EH (cell line): ENCODE results near the gene CCNG2.

Source experiments
- DNase-seq: peaks from one replicate; pipeline ENCODE4 v3.0.0-alpha.2; 2015; ENCODE audit warnings: low read depth

The CCNG2 gene

GRCh38 chr4:77178560-77178959 lies 21.6 kb downstream of the CCNG2 start:
- no peak for DNase-seq

GRCh38 chr4:77179519-77179918 lies 22.5 kb downstream of the CCNG2 start:
- DNase-seq = no peak

GRCh38 chr4:77181720-77182119 lies 24.7 kb downstream of the CCNG2 start:
- DNase-seq = no peak

GRCh38 chr4:77183777-77184420 lies 26.9 kb downstream of the CCNG2 start:
- DNase-seq = no peak

DNA sequence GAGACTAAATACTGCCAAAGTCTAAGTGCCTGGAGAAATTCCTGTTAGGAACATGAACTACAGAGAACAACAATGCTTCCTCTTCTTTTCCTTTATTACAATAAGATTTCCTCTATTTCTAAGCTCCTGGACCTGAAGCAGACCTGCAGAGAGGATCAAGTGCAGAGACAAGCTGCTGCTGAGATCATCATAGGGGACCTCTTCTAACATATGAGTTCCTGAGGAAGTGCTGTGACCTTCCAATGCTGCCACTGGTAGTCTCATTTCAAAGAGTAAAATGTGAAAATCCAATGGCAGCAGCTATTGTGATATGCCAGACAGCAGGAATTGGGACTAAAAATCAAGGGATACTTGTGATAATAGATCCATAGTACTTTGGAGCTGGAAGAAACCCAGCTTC lies 28.0 kb downstream of the CCNG2 start:
- no peak for DNase-seq

DNA sequence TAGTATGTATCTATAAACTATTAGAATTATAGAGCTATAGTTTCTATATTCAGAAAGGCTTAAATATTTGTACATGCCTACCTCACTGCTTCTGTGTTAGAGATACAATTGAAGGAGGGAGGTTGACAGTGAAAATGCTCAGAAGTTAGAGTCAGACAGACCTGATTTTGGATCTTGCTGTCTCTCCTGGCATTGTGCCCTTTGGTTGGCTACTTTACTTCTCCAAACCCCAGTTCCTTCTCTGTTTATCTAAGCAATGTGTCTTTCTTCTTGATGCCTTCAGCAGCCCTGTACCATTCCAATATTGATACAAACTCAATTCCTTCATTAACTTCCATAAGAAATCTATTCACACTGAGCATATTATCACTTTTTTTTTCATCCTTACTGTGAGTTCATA lies 28.7 kb downstream of the CCNG2 start:
- DNase-seq = no peak

DNA sequence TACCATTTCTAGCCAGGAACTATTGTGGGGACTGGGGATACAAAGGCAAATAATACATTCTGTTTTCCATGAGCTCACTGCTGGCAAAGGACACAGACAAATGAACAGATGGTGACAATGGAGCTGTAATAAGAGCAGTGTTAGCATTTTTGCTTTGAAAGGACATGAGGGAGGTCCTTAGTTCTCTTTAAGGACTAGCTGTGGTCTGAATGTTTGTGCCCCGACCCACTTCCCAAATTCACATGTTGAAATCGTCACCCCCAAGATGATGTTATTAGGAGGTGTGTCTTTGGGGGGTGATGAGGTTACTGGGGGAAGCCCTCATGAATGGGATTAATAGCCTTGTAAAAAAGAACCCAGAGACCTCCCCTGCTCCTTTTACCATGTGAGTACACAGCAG lies 30.3 kb downstream of the CCNG2 start:
- DNase-seq = no peak

DNA sequence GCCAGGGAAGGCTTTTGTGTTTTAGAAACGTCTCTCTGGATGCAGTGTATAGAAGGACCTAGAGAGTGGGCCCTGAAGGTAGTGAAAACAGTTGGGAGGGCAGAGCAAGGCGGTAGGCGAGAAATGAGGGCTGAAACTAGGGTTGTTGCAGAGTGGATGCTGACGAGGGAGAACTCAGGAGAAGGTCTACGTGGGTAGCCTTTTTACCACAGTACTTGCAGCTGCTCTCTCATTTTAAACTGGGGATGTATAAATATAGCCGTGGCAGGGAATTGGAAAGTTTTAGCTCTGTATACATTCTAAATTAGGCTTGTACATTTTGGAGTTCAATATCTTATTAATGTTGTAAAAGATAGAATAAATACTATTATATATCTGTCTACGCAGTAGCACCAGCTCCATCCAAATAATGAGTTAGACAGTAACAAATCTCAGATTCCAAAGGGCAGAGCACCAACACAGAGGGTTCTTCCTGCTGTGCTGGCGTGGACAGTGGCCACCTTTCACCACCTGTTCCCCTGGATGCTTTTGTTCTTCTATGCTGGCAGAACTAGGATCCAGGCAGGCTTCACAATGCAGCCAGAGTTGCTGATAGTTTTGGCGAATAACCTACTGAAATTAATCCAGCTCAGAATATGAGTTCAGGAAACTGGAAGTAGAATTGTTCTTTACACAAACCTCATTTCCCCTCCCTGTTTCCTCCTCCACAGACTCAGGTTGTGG lies 31.7 kb downstream of the CCNG2 start:
- DNase-seq = no peak

DNA sequence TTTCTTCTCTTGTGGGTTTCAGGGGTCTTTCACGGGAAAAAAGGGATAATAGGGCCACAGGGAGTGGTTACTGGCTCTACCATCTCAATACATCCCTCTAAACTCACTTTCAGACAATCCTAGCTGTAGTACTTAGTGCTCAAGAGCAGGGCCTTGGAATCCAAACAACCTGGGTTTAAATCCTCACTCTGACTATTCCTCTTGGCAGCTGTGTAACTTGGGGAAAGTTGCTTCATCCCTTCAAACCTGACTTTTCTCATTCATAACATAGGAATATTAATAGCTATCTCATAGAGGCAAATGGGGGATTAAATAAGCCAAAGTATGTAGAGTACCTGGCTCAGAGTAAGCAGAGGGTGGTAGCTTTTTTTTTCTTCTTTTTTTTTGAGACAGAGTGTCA lies 32.4 kb downstream of the CCNG2 start:
- DNase-seq = no peak

GRCh38 chr4:77190053-77190452 lies 33.0 kb downstream of the CCNG2 start:
- peak; percentile 31 for DNase-seq

- no peak for DNase-seq
Measured at GRCh38 chr4:77193046-77193445, 36.0 kb downstream of the CCNG2 start.

GRCh38 chr4:77193511-77194102 lies 36.6 kb downstream of the CCNG2 start:
- no peak for DNase-seq

- no peak for DNase-seq
Measured at GRCh38 chr4:77194366-77194765, 37.4 kb downstream of the CCNG2 start.

DNA sequence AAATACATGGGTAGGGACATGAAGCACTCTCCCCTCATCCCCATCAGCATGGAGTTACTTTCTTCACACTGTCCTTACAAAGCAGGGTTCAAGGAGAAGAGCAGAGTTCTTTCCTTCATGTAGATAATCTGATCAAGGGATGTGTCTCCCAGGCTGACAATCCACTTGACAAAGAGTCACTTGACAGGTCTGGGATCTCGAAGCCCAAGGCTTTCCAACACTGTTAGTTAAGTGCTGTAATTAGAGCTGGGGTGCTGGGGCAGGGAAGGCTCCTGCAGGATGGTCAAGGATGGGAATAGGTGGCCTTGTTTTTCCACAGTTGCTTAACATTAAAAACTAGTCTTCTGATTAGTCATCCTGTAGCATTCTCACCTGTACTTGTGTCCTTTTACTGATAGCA lies 38.0 kb downstream of the CCNG2 start:
- no peak for DNase-seq

GRCh38 chr4:77196866-77197265 lies 39.9 kb downstream of the CCNG2 start:
- no peak for DNase-seq

- no peak for DNase-seq
Measured at GRCh38 chr4:77197361-77197760, 40.4 kb downstream of the CCNG2 start.

DNA sequence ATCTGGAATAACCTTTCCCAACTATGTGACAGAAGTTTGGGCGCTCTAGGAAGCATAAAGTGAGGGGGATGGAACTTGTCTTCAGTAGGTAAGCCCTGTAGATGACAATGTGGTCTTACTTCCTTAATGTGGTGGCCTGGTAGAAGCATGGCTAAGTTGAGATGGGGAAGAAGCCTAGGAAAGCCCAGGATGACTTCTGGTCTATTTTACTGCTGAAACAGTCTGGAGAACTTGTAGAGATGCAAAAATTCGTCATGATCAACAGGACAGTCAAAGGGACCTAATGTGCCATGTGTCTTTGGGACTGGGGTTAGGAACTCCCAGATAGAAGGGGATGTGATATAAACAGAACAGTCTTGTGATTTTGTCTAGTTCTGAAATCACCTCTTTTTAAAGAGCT lies 40.8 kb downstream of the CCNG2 start:
- DNase-seq = no peak

DNA sequence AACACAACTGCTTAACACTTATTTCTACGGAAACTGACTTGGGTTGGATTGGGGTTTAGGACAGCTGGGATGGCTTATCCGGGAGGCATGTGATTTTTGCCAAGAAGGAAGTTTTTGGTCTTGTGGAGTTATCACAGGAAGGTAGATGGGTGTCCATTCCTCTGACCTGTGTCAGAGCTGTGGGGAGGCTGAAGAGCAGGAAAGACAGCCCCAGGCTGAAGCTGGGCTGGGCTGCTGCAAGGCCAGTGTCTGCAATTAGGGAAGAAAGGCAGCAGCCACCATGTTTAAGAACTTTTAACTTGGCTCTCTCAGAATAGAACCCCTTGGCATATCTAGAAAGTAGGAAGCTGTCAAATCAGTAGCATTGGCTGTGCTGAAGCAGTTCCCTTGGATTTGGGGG lies 42.3 kb downstream of the CCNG2 start:
- peak; percentile 9 for DNase-seq

- DNase-seq = no peak
Measured at GRCh38 chr4:77199701-77200100, 42.7 kb downstream of the CCNG2 start.

DNA sequence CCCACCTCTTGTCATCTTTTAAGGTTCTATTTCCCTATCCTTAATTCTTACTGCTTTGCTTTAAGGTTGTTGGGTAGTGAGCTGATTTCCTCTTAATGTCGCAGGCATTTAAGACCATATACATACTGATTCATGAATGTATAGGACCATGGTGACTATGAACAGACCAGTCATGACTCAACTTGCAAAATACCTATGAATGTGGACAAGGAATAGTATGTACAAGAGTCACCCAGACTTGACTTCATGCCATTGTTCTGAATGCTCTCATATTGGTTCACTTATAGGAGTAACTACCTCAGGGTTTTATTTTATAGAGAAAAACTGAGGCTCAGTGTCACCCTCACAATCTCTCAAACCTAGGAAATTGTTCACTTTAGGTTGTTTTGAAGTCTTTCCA lies 44.3 kb downstream of the CCNG2 start:
- DNase-seq = peak; percentile 28

DNA sequence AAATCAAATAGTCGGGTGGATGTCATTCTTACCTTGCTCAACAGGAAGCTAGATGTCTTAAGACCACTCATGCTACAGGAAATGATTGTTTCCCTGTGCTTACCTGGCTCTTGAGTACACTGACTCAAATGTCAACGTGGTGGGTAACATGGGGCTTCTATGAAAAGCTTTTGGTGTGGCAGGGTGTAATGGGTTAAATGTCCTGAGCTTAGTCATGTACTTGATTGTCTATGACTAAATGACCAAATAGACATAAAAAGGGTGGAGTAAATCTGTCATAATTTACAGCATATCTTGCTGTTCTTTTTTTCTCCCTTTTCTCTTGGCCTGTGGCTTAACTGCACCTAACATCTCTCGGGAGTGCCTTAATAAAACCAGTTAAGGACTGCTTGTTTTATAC lies 44.9 kb downstream of the CCNG2 start:
- DNase-seq = no peak

DNA sequence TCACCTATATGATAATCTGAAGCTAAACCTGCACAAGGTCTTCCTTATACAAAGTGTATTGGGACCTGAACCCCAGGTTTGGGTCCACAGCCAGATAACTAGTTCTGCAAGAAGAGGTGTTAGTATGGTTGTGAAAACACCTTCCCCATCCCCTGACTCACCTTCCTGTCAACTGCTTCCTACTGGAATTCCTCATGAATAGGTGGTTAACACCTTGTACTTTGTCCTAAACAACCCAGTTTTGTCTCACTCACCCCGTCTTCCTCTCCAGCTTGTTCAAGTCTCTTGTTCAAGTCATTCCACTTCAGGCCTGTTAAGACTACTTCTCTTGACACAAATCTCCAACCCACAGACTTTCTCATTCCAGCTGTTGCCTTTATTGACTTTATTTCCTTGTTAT lies 45.5 kb downstream of the CCNG2 start:
- no peak for DNase-seq

DNA sequence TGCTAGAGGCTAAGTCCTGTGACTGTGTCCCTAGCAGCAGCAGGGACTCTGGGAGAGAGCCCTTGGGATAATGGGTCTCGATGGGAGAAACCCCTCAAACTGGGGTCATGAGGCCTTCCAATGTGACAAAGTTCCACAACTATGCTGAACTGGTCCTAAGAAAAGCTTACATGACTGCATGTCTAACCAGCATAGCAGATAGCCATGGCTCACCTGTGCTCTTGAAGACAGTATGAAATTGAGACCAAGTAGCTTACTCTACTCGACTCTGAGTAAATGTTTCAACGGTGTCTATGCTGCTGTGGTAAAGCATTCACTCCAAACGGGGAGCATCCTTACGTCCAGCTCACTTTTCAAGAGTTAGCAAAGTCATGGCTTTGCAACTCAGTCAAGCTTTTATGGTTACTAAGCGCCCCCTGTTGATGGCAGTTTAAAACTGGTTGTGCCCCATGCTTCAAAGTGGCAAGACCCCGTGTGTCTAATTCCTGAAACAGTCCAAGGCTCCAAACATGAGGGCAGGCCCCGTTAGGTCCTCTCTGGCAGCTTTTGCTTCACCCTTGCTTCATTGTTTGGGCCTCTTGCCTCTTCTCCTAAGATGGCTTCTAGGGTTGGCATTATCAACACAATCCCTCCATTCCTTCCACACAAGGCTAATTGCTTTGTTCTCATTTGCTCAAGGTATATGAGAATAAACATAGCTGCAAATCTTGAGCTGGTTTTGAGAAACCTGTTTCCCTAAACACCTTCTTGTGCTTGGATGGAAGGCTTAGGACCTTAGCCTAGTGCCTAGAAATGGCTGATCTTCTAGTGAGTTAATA lies 46.6 kb downstream of the CCNG2 start:
- DNase-seq = peak; percentile 83
